A549 (cell line): Measurements from ENCODE around the gene KIF7.
A peak's percentile ranks its signal among the peaks of the same experiment; 100 is the strongest.

ENCODE experiments used
- BHLHE40 ChIP-seq: IDR thresholded peaks from 2 replicates; pipeline ENCODE4 v1.6.1; 2012; ENCODE audit warnings: low read depth, low read length, inconsistent platforms
- CTCF ChIP-seq: fragments of >200 bp; sonication (Bioruptor Twin); formaldehyde crosslinking; IDR thresholded peaks from 3 replicates; pipeline ENCODE4 v1.5.1; 2016
- EP300 ChIP-seq, 2 experiments: fragments of >200 bp; sonication (Bioruptor Twin); formaldehyde crosslinking; IDR thresholded peaks; 2 replicates in 1 of 2; 3 replicates in 1 of 2; pipeline ENCODE4 v1.6.1; 2016 to 2017
- HDAC2 ChIP-seq: fragments of 200-600 bp; sonication (generic); IDR thresholded peaks from 2 replicates; pipeline ENCODE4 v1.6.1; 2016
- HOXB13 ChIP-seq: fragments of 250-450 bp; sonication (Bioruptor Pico); IDR thresholded peaks from 2 replicates; pipeline ENCODE4 v1.5.0; 2020; ENCODE audit warnings: low read depth, mild to moderate bottlenecking, moderate library complexity
- MAX ChIP-seq: IDR thresholded peaks from 2 replicates; pipeline ENCODE4 v1.6.1; 2012
- POLR2A ChIP-seq: IDR thresholded peaks from 2 replicates; pipeline ENCODE4 v1.6.1; 2012; ENCODE audit warnings: mild to moderate bottlenecking, low read length
- RAD21 ChIP-seq, 2 experiments: fragments of >200 bp in 1 of 2; sonication (Bioruptor Twin) in 1 of 2; formaldehyde crosslinking in 1 of 2; IDR thresholded peaks in 1 of 2; conservative IDR thresholded peaks in 1 of 2; 2 replicates in 1 of 2; 3 replicates in 1 of 2; pipeline ENCODE4 v1.6.1; 2012 to 2018; ENCODE audit warnings: inconsistent platforms in 1 of 2
- REST ChIP-seq: fragments of 200-600 bp; sonication (generic); IDR thresholded peaks from 2 replicates; pipeline ENCODE4 v1.6.1; 2016; ENCODE audit warnings: antibody characterized with exemption, mild to moderate bottlenecking, moderate library complexity
- SMC3 ChIP-seq: fragments of >200 bp; sonication (Bioruptor Twin); formaldehyde crosslinking; IDR thresholded peaks from 3 replicates; pipeline ENCODE4 v1.6.1; 2018; ENCODE audit warnings: inconsistent platforms
- TP53 ChIP-seq: fragments of 250-450 bp; sonication (Bioruptor Pico); IDR thresholded peaks from 2 replicates; pipeline ENCODE4 v1.5.0; 2021; ENCODE audit warnings: mild to moderate bottlenecking, moderate library complexity
- USF2 ChIP-seq: fragments of 450-650 bp; IDR thresholded peaks from 2 replicates; pipeline ENCODE4 v1.6.1; 2014; ENCODE audit warnings: antibody characterized with exemption

GRCh38 chr15:89654847-89655805 lies at the start of gene KIF7:
- TF ChIP-seq CTCF (no peak), TP53 (CRISPR knock-in tag) (no peak), RAD21 (conservative IDR thresholded peaks at IDR 0.05 in 1 of 2, IDR thresholded peaks at IDR 0.05 in 1 of 2) (no peak), POLR2A (peak; percentile 42), SMC3 (no peak), BHLHE40 (no peak), REST (no peak), USF2 (no peak), HOXB13 (CRISPR knock-in tag) (no peak), HDAC2 (no peak), EP300 (IDR thresholded peaks at IDR 0.05) (no peak), MAX (peak; percentile 71; the same call in 1 of the 2 replicates)
